Activated CD8-positive, alpha-beta T cell treated with anti-CD3 and anti-CD28 coated beads for 36 hours (primary cell): ENCODE data around the gene SUPT3H. TPM values are rescaled to one million over a fixed set of nuclear protein-coding genes. Genes with fewer than 3 reads are reported as not detected.

Experiments used
- ATAC-seq: fragments of 200-7000 bp; cut with Tn5 transposase; one replicate; pipeline ENCODE4 v1.10.0; 2021; ENCODE audit warnings: mild to moderate bottlenecking, moderate library complexity
- CTCF ChIA-PET: fragments of 350-600 bp; sonication (Branson Sonifier 250); formaldehyde crosslinking; loops from one replicate; lab custom pipeline; 2021; ENCODE audit warnings: antibody characterized with exemption; lab: Charles Lee
- POLR2A ChIA-PET: fragments of 350-600 bp; sonication (Branson Sonifier 250); formaldehyde crosslinking; loops from one replicate; lab custom pipeline; 2021; ENCODE audit warnings: antibody characterized with exemption; lab: Charles Lee
- DNase-seq: peaks from one replicate; pipeline ENCODE4 v3.0.0-alpha.2; 2020
- H3K27ac Mint-ChIP-seq: one replicate; pipeline ENCODE4 v1.8.0; 2021; ENCODE audit warnings: mild to moderate bottlenecking, mixed read lengths
- H3K27me3 Mint-ChIP-seq: one replicate; pipeline ENCODE4 v1.8.0; 2021; ENCODE audit warnings: mixed read lengths
- H3K36me3 Mint-ChIP-seq: one replicate; pipeline ENCODE4 v1.8.0; 2021; ENCODE audit warnings: low read depth, mixed read lengths
- H3K4me1 Mint-ChIP-seq: one replicate; pipeline ENCODE4 v1.8.0; 2021; ENCODE audit warnings: low read depth, mixed read lengths
- H3K4me3 Mint-ChIP-seq: one replicate; pipeline ENCODE4 v1.8.0; 2021; ENCODE audit warnings: mild to moderate bottlenecking, moderate library complexity, mixed read lengths
- H3K9me3 Mint-ChIP-seq: one replicate; pipeline ENCODE4 v1.8.0; 2021; ENCODE audit warnings: mixed read lengths
- CTCF ChIP-seq: fragments of 200-600 bp; IDR thresholded peaks from one replicate; pipeline ENCODE4 v1.8.0; 2022; ENCODE audit warnings: antibody characterized with exemption, mild to moderate bottlenecking
- intact Hi-C: fragments of 100-400 bp; cut with micrococcal nuclease; formaldehyde crosslinking; loops from one replicate; pipeline ENCODE4 v1.10.0; 2022
- total RNA-seq, 2 experiments: library from RNA; stranded (reverse); gene quantifications; one replicate each; pipeline ENCODE4 v1.2.3, GENCODE V29; 2021

The SUPT3H gene
- total RNA-seq, 2 experiments from 2014 or later = 20.0 to 20.2 TPM

- H3K4me3 Mint-ChIP-seq = no peak overlapping the region
- H3K9me3 Mint-ChIP-seq = peaks cover 27% of the 10 kb centered on the region
- no peak for DNase-seq
- peaks cover 69% of the 10 kb centered on the region for H3K36me3 Mint-ChIP-seq
- intact Hi-C loops = no loop called here
- ChIA-PET POLR2A (interaction anchor here (0.6 kb wide), 1 partner anchor 80 kb away, joined by 3 read pairs; no protein-coding TSS in a partner anchor), CTCF (interaction anchor here (1.3 kb wide), 1 partner anchor 17 kb away, joined by 3 read pairs; no protein-coding TSS in a partner anchor)
- no peak for ATAC-seq
- peaks cover 51% of the 10 kb centered on the region for H3K4me1 Mint-ChIP-seq
- no peaks in the 10 kb centered on the region for H3K27me3 Mint-ChIP-seq
- no peak overlapping the region for H3K27ac Mint-ChIP-seq
- TF ChIP-seq CTCF = no peak
These were observed 63.6 kb downstream of the SUPT3H start for GRCh38 chr6:45314146-45314545.

GRCh38 chr6:45310118-45310788 is 67.5 kb downstream of the SUPT3H start:
- Mint-ChIP-seq H3K36me3 (peaks cover 76% of the 10 kb centered on the region), H3K27me3 (no peaks in the 10 kb centered on the region), H3K4me1 (peaks cover 47% of the 10 kb centered on the region), H3K9me3 (peaks cover 34% of the 10 kb centered on the region), H3K27ac (peak overlapping the region; percentile 86), H3K4me3 (peak overlapping the region; percentile 42)
- TF ChIP-seq CTCF = no peak
- ATAC-seq (peak; percentile 82), DNase-seq (peak; percentile 53)
- ChIA-PET POLR2A (interaction anchor here (1.0 kb wide), 1 partner anchor 22 kb away, joined by 3 read pairs; no protein-coding TSS in a partner anchor), CTCF (interaction anchor here (1.1 to 1.3 kb wide), 3 partner anchors 11 to 144 kb away, joined by 3 to 4 read pairs (median 3); no protein-coding TSS in a partner anchor)
- intact Hi-C loops = no loop called here

- no peak for ATAC-seq
- no peak for TF ChIP-seq CTCF
- intact Hi-C loops = no loop called here
- H3K27ac Mint-ChIP-seq = no peak overlapping the region
- H3K9me3 Mint-ChIP-seq = peaks cover 26% of the 10 kb centered on the region
- peaks cover 45% of the 10 kb centered on the region for H3K36me3 Mint-ChIP-seq
- POLR2A ChIA-PET = no interaction called here
- no peaks in the 10 kb centered on the region for H3K27me3 Mint-ChIP-seq
- H3K4me1 Mint-ChIP-seq = peaks cover 36% of the 10 kb centered on the region
- no peak overlapping the region for H3K4me3 Mint-ChIP-seq
- CTCF ChIA-PET = no interaction called here
- no peak for DNase-seq
These were observed 72.2 kb downstream of the SUPT3H start for GRCh38 chr6:45305546-45305945.

- no peak for TF ChIP-seq CTCF
- no peak overlapping the region for H3K4me3 Mint-ChIP-seq
- H3K27ac Mint-ChIP-seq = no peak overlapping the region
- peaks cover 28% of the 10 kb centered on the region for H3K36me3 Mint-ChIP-seq
- POLR2A ChIA-PET = no interaction called here
- no peaks in the 10 kb centered on the region for H3K27me3 Mint-ChIP-seq
- peaks cover 27% of the 10 kb centered on the region for H3K4me1 Mint-ChIP-seq
- no peak for DNase-seq
- intact Hi-C loops = no loop called here
- CTCF ChIA-PET = no interaction called here
- ATAC-seq = no peak
- H3K9me3 Mint-ChIP-seq = peaks cover 19% of the 10 kb centered on the region
These were observed 74.9 kb downstream of the SUPT3H start for GRCh38 chr6:45302832-45303231.

GRCh38 chr6:45301348-45302142 is 76.2 kb downstream of the SUPT3H start:
- Mint-ChIP-seq H3K9me3 (peaks cover 16% of the 10 kb centered on the region), H3K36me3 (peaks cover 19% of the 10 kb centered on the region), H3K27me3 (no peaks in the 10 kb centered on the region), H3K4me1 (peaks cover 32% of the 10 kb centered on the region), H3K4me3 (no peak overlapping the region), H3K27ac (no peak overlapping the region)
- intact Hi-C loops = no loop called here
- ChIA-PET CTCF (no interaction called here), POLR2A (interaction anchor here (1.1 kb wide), 1 partner anchor 31 kb away, joined by 3 read pairs; no protein-coding TSS in a partner anchor)
- DNase-seq (no peak), ATAC-seq (no peak)
- no peak for TF ChIP-seq CTCF
